ENCODE data around the gene LRRC17. TPM values are rescaled to one million over a fixed set of nuclear protein-coding genes. Genes with fewer than 3 reads are reported as not detected.

Gene LRRC17
- total RNA-seq, 2 experiments from 2014 or later = 0.21 TPM; not detected in 1

Other genes with a start within 250 kb of the LRRC17 start
- 10 to 100 TPM; 19.4 to 20.6 TPM for gene POLR2J2, start 241.3 kb upstream of the LRRC17 start, total RNA-seq
- 10 to 100 TPM in 1 of 2 experiments, 1 to 10 TPM in 1; 9.4 to 10.5 TPM for gene FAM185A, start 164.0 kb upstream of the LRRC17 start, total RNA-seq
- under 1 TPM; 0.13 to 0.34 TPM for gene FBXL13, start 161.8 kb downstream of the LRRC17 start, total RNA-seq
- gene ARMC10, start 162.1 kb downstream of the LRRC17 start, total RNA-seq = 10 to 100 TPM; 33.2 to 35.7 TPM
- 1 to 10 TPM; 6.0 to 6.8 TPM for gene NAPEPLD, start 236.1 kb downstream of the LRRC17 start, total RNA-seq